B cell (primary cell): ENCODE data around the gene SERGEF. TPM values are rescaled to one million over a fixed set of nuclear protein-coding genes. Genes with fewer than 3 reads are reported as not detected.

Experiments
- ATAC-seq: fragments of 200-7000 bp; cut with Tn5 transposase; one replicate; pipeline ENCODE4 v1.10.0; 2021; ENCODE audit warnings: low read depth, mild to moderate bottlenecking, moderate number of reproducible peaks, moderate library complexity
- CTCF ChIA-PET: fragments of 350-600 bp; sonication (Branson Sonifier 250); formaldehyde crosslinking; loops from one replicate; lab custom pipeline; 2021; ENCODE audit warnings: antibody characterized with exemption, inconsistent platforms; lab: Charles Lee
- POLR2A ChIA-PET: fragments of 350-600 bp; sonication (Branson Sonifier 250); formaldehyde crosslinking; loops from one replicate; lab custom pipeline; 2021; ENCODE audit warnings: antibody characterized with exemption; lab: Charles Lee
- DNase-seq: peaks from one replicate; pipeline ENCODE4 v3.0.0; 2013
- H2AFZ ChIP-seq: 2 replicates; pipeline ENCODE4 v1.6.1; 2012; ENCODE audit warnings: mild to moderate bottlenecking, low read depth, low read length; ENCODE audit not compliant: insufficient read depth, poor library complexity, severe bottlenecking
- H3K27ac ChIP-seq, 2 donors: 1 replicate in 1 of 2; 2 replicates in 1 of 2; pipeline ENCODE4 v1.5.1; 2012 to 2013; ENCODE audit warnings: low read length in 2 of 2, mild to moderate bottlenecking in 2 of 2, moderate library complexity in 1 of 2
- H3K27me3 ChIP-seq, 4 experiments: fragments of 200-600 bp in 1 of 4; sonication (generic) in 1 of 4; replicated peaks in 1 of 4; 1 replicate in 2 of 4; 2 replicates in 2 of 4; pipeline versions ENCODE4 v1.6.1 to v1.7.0; 2013 to 2016; ENCODE audit warnings: low read length in 3 of 4, mild to moderate bottlenecking in 2 of 4, mixed read lengths in 1 of 4, moderate library complexity in 1 of 4; ENCODE audit not compliant: insufficient read depth in 4 of 4, control insufficient read depth in 3 of 4; ENCODE audit errors: control extremely low read depth in 1 of 4
- H3K36me3 ChIP-seq, 2 experiments: replicated peaks in 1 of 2; 1 replicate in 1 of 2; 2 replicates in 1 of 2; pipeline versions ENCODE4 v1.6.1 to v1.7.1; 2013; ENCODE audit warnings: low read length in 1 of 2; ENCODE audit not compliant: insufficient read depth in 2 of 2, control insufficient read depth in 1 of 2; ENCODE audit errors: control extremely low read depth in 1 of 2, extremely low read depth in 1 of 2
- H3K4me1 ChIP-seq, 2 donors: fragments of 200-600 bp in 1 of 2; sonication (generic) in 1 of 2; 1 replicate in 1 of 2; 2 replicates in 1 of 2; pipeline versions ENCODE4 v1.5.1 to v1.6.1; 2013 to 2017; ENCODE audit warnings: low read length in 2 of 2; ENCODE audit not compliant: control insufficient read depth in 2 of 2, insufficient read depth in 2 of 2
- H3K4me2 ChIP-seq: replicated peaks from 2 replicates; pipeline ENCODE3; 2012; ENCODE audit warnings: mild to moderate bottlenecking, low read depth, low read length; ENCODE audit not compliant: poor library complexity, severe bottlenecking
- H3K4me3 ChIP-seq, 5 experiments: fragments of 200-600 bp in 1 of 5; sonication (generic) in 1 of 5; 1 replicate in 3 of 5; 2 replicates in 2 of 5; pipeline versions ENCODE4 v1.5.1 to v1.7.0; 2011 to 2016; ENCODE audit warnings: low read length in 4 of 5, mild to moderate bottlenecking in 4 of 5, low read depth in 2 of 5, control low read depth in 1 of 5, moderate library complexity in 1 of 5; ENCODE audit not compliant: insufficient read depth in 1 of 5; ENCODE audit errors: control extremely low read depth in 1 of 5, extremely low read depth in 1 of 5
- H3K79me2 ChIP-seq: fragments of 200-600 bp; sonication (generic); one replicate; pipeline ENCODE4 v1.6.0; 2016; ENCODE audit warnings: low read length; ENCODE audit not compliant: control insufficient read depth, insufficient read depth
- H3K9ac ChIP-seq: fragments of 200-600 bp; sonication (generic); 2 replicates; pipeline ENCODE4 v1.6.1; 2017; ENCODE audit warnings: mild to moderate bottlenecking, low read length, moderate library complexity
- H3K9me3 ChIP-seq, 3 donors: one replicate each; pipeline versions ENCODE4 v1.6.1 to v1.7.1; 2013; ENCODE audit warnings: low read length in 2 of 3; ENCODE audit not compliant: control insufficient read depth in 2 of 3, insufficient read depth in 1 of 3; ENCODE audit errors: control extremely low read depth in 1 of 3
- H4K20me1 ChIP-seq: 2 replicates; pipeline ENCODE4 v1.6.0; 2012; ENCODE audit warnings: mild to moderate bottlenecking, low read length; ENCODE audit not compliant: insufficient read depth, control insufficient read depth, poor library complexity, severe bottlenecking
- H3K27ac Mint-ChIP-seq: one replicate; pipeline ENCODE4 v1.8.0; 2021; ENCODE audit warnings: mixed read lengths
- H3K27me3 Mint-ChIP-seq: one replicate; pipeline ENCODE4 v1.8.0; 2021; ENCODE audit warnings: mixed read lengths
- H3K4me1 Mint-ChIP-seq: one replicate; pipeline ENCODE4 v1.8.0; 2021; ENCODE audit warnings: mixed read lengths
- H3K4me3 Mint-ChIP-seq: one replicate; pipeline ENCODE4 v1.8.0; 2021; ENCODE audit warnings: mixed read lengths
- H3K9me3 Mint-ChIP-seq: one replicate; pipeline ENCODE4 v1.8.0; 2022; ENCODE audit warnings: mixed read lengths; ENCODE audit not compliant: insufficient read depth
- CTCF ChIP-seq: fragments of 200-600 bp; IDR thresholded peaks from one replicate; pipeline ENCODE4 v1.8.0; 2022; ENCODE audit warnings: antibody characterized with exemption, mild to moderate bottlenecking
- EZH2 ChIP-seq: IDR thresholded peaks from 2 replicates; pipeline ENCODE4 v1.6.1; 2012; ENCODE audit warnings: borderline replicate concordance, low read depth, mild to moderate bottlenecking, moderate library complexity, low read length; ENCODE audit not compliant: insufficient read depth, poor library complexity, severe bottlenecking
- WGBS: methylation state at CpG from one replicate; pipeline ENCODE4 v1.1.5; 2013; ENCODE audit warnings: missing lambda C conversion rate; ENCODE audit not compliant: insufficient coverage; 5-methylcytosine and 5-hydroxymethylcytosine counted together
- intact Hi-C: fragments of 100-400 bp; cut with micrococcal nuclease; formaldehyde crosslinking; loops from one replicate; pipeline ENCODE4 v1.10.0; 2022
- polyA plus RNA-seq: library from polyadenylated mRNA; depleted of rRNA; stranded (reverse); fragments of >200 nt; gene quantifications from 2 replicates; pipeline ENCODE4 v1.2.3, GENCODE V29; 2012
- total RNA-seq, 2 donors: library from RNA; stranded (reverse); fragments of 120-200 nt in 1 of 2; gene quantifications; 1 replicate in 1 of 2; 2 replicates in 1 of 2; pipeline versions ENCODE4 v1.2.3 to v1.2.4, GENCODE V29; 2013 to 2022

Gene SERGEF
- total and polyA plus RNA-seq, 2 donors (not counting 1 experiment from before 2014, with no cell fraction given): 24.2 to 54.3 TPM

GRCh38 chr11:17764446-17765218 lies 248.2 kb downstream of the SERGEF start:
- Mint-ChIP-seq H3K9me3 (no peaks in the 10 kb centered on the region), H3K4me1 (no peaks in the 10 kb centered on the region), H3K27me3 (peaks cover 13% of the 10 kb centered on the region), H3K27ac (no peak overlapping the region), H3K4me3 (no peak overlapping the region)
- WGBS: 82% methylated on average over 19 of the region's 19 CpGs
- Histone ChIP-seq H3K9ac (no peak overlapping the region), H3K27ac (no peak overlapping the region), H3K4me1 (no peaks in the 10 kb centered on the region), H3K4me3 (no peak overlapping the region), H4K20me1 (no peaks in the 10 kb centered on the region), H3K79me2 (no peaks in the 10 kb centered on the region), H3K36me3 (no peaks in the 10 kb centered on the region), H2AFZ (no peak overlapping the region), H3K9me3 (no peaks in the 10 kb centered on the region), H3K27me3 (no peaks in the 10 kb centered on the region), H3K4me2 (no peak overlapping the region)
- ChIA-PET CTCF (no interaction called here), POLR2A (no interaction called here)
- DNase-seq: no peak
- TF ChIP-seq EZH2 (no peak), CTCF (no peak)
- intact Hi-C loops: no loop called here
- ATAC-seq: no peak

- H3K4me2 ChIP-seq: no peak overlapping the region
- TF ChIP-seq EZH2 (no peak), CTCF (no peak)
- no peaks in the 10 kb centered on the region for H4K20me1 ChIP-seq
- no peak overlapping the region for H3K27ac ChIP-seq
- H3K4me1 ChIP-seq: no peaks in the 10 kb centered on the region
- Mint-ChIP-seq H3K4me1 (no peaks in the 10 kb centered on the region), H3K4me3 (no peak overlapping the region), H3K9me3 (no peaks in the 10 kb centered on the region), H3K27me3 (peaks cover 13% of the 10 kb centered on the region), H3K27ac (no peak overlapping the region)
- no peak overlapping the region for H3K4me3 ChIP-seq
- no peaks in the 10 kb centered on the region for H3K27me3 ChIP-seq
- no peaks in the 10 kb centered on the region for H3K9me3 ChIP-seq
- intact Hi-C loops: no loop called here
- no peak overlapping the region for H2AFZ ChIP-seq
- POLR2A ChIA-PET: no interaction called here
- no peak for ATAC-seq
- 55% methylated on average over 3 of the region's 3 CpGs for WGBS
- CTCF ChIA-PET: no interaction called here
- no peaks in the 10 kb centered on the region for H3K79me2 ChIP-seq
- no peak for DNase-seq
- H3K9ac ChIP-seq: no peak overlapping the region
- H3K36me3 ChIP-seq: no peaks in the 10 kb centered on the region
These were observed 249.1 kb downstream of the SERGEF start for GRCh38 chr11:17763703-17764102.
